Gastrocnemius medialis (tissue), 4 donors: ENCODE measurements around the gene LAMC2.

Experiments
- POLR2A ChIP-seq, 2 donors: fragments of 450-650 bp; IDR thresholded peaks; one replicate each; pipeline ENCODE4 v1.6.1; 2017; ENCODE audit warnings: antibody characterized with exemption in 2 of 2, mild to moderate bottlenecking in 2 of 2, moderate library complexity in 2 of 2
- TF ChIP-seq, protein P1 (sequence below), 5 experiments: fragments of 450-650 bp in 3 of 5; fragments of 200-600 bp in 2 of 5; sonication (generic) in 2 of 5; IDR thresholded peaks in 4 of 5; conservative IDR thresholded peaks in 1 of 5; 1 replicate in 4 of 5; 2 replicates in 1 of 5; pipeline ENCODE4 v1.5.1; 2016 to 2019; ENCODE audit warnings: antibody characterized with exemption in 5 of 5, mild to moderate bottlenecking in 3 of 5, moderate library complexity in 3 of 5

DNA sequence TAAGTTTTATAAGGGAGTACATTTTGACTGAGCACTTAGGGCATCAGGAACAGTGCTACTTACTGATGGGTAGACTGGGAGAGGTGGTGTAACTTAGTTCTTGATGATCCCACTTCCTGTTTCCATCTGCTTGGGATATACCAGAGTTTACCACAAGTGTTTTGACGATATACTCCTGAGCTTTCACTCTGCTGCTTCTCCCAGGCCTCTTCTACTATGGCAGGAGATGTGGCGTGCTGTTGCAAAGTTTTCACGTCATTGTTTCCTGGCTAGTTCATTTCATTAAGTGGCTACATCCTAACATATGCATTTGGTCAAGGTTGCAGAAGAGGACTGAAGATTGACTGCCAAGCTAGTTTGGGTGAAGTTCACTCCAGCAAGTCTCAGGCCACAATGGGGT lies 41.3 kb upstream of the LAMC2 start:
- TF ChIP-seq, protein P1, sequence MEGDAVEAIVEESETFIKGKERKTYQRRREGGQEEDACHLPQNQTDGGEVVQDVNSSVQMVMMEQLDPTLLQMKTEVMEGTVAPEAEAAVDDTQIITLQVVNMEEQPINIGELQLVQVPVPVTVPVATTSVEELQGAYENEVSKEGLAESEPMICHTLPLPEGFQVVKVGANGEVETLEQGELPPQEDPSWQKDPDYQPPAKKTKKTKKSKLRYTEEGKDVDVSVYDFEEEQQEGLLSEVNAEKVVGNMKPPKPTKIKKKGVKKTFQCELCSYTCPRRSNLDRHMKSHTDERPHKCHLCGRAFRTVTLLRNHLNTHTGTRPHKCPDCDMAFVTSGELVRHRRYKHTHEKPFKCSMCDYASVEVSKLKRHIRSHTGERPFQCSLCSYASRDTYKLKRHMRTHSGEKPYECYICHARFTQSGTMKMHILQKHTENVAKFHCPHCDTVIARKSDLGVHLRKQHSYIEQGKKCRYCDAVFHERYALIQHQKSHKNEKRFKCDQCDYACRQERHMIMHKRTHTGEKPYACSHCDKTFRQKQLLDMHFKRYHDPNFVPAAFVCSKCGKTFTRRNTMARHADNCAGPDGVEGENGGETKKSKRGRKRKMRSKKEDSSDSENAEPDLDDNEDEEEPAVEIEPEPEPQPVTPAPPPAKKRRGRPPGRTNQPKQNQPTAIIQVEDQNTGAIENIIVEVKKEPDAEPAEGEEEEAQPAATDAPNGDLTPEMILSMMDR (IDR thresholded peaks at IDR 0.05 in 4 of 5, conservative IDR thresholded peaks at IDR 0.05 in 1 of 5): no peak
- TF ChIP-seq POLR2A (IDR thresholded peaks at IDR 0.05): no peak
